ENCODE results near the gene FAM83B. TPM values are rescaled to one million over a fixed set of nuclear protein-coding genes. Genes with fewer than 3 reads are reported as not detected.
A peak's percentile ranks its signal among the peaks of the same experiment; 100 is the strongest.
"Not testable (repeated sequence)": the region's sequence is repeated elsewhere in the genome, so short reads cannot be mapped to it uniquely, and the experiment has no call there.

FAM83B gene
- polyA plus RNA-seq, 10 donors = 0.04 to 6.4 (median 4.8) TPM; not detected in 7

DNA sequence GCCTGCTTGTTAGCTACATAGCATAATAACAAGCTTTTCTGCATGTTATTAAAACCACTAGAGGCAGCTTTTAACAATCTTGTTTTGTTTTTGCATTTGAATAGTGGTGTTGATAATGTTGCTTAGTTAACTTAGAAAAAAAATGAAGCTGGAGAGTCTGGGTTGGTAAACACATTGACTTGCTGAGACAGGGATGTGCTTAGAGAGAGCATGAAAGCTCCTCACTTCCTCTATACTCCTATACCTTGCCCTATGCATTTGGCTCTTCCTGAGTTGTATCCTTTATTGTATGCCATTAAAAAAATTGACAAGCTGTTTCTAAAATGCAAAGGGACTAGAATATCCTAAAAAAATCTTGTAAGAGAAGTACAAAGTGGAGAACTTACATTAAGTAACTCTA is 13.6 kb downstream of the FAM83B start:
- no peak for DNase-seq

DNA sequence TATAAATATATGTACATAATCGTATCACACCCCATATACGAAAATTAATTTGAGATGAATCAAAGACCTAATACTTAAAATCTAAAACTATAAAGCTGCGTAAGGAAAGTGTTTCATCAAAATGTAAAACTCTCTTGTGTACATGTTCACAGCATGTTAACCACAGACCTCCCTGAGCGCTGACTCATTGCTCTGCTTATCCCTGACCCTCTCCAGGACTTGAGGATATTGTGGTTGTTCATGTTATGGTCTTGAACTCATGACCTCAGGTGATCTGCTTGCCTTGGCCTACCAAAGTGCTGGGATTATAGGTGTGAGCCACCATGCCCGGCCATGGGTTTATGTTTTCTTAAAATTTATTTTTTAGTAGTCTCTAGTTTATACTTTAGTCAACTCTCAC is 14.2 kb downstream of the FAM83B start:
- no peak for DNase-seq

DNA sequence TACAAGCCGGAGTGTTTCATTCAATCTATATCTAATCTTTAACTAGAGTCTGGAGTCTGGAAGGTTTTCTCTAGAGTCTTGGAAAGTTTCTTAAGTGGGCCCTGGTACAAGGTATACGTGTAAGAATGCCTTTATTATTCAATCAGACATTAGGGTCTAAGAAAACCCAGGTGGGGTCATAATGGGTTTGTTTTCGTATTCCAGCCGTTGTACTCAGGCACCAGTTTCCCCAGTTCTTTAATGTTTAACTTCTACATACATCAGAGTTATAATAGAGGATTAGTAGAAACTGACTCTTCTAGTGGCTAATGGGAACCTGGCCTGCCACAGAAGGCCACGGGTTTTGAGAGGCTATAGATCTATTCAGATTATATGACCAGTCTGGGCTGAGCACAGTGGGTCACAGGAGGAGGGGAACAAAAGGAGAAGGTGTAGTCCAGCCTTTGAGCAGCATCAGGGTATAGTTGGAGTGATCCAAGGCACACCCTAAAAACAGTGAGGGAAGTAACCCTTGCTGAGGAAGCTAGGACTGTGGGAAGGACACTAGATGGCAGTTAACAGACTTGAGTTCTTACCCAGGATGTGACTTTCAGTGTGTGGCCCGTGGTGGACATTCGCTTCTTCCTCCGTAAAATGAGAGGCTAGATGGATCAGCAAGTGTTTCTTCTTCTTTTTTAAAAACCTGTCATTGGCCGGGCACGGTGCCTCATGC is 15.5 kb downstream of the FAM83B start:
- DNase-seq = no peak

DNA sequence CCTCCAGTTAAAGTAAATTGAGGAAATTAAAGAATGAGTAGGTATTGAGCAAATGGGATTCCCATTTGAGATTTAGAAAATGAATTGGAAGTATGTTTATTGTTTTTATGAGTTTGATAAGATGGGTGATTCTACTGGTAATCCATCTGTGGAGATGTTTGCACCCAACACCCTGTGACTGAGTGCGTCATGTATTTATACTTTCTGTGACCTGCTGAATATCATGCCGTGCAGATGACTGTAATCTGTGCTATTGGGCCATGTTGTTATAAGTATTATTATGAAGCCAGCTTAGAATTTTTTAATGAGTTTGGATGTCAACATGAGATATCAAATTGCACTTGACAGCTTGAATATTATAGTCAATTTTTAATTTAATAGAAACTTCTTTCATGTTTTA is 17.7 kb downstream of the FAM83B start:
- no peak for DNase-seq

DNA sequence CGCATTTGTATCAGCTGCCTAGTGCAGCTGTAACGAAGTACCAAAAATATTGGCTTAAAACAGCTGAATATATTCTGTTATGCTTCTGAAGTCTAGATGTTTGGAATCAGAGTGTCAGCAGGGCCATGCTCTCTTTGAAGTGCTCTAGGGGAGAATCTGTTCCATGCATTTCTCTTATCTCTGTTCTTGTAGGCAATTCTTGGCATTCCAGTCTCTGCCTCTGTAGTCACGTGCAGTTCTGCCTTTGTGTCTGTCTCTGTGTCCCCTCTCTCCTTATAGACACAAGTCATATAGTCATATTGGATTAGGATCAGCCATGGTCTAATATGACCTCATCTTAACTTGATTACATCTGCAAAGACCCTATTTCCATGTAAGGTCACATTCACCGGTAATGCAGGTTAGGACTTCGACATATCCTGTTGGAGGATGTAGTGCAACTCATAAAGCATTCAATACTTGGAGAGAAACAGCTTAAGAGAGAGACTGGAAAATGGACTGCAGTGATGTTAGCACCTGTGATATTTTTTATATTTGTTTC is 18.6 kb downstream of the FAM83B start:
- DNase-seq = no peak

DNA sequence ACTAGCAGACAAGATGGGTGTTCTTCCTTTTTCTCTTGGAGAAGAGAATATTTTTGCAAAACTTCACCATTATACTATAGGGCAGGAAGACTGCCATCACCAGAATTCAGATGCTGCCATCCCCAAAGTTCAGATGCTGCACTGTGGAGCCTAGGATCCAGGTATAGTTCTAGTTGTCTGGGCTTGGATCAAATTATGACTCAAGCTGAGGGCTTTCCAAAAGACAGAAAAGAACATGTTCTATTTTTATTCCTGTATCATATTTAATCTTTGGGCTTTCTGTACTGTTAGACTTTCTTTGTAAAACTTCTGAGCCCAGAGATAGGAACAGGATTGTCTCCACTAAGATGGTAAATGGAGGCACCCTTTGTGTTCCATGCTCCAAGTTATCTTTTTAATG is 22.0 kb downstream of the FAM83B start:
- no peak for DNase-seq

DNA sequence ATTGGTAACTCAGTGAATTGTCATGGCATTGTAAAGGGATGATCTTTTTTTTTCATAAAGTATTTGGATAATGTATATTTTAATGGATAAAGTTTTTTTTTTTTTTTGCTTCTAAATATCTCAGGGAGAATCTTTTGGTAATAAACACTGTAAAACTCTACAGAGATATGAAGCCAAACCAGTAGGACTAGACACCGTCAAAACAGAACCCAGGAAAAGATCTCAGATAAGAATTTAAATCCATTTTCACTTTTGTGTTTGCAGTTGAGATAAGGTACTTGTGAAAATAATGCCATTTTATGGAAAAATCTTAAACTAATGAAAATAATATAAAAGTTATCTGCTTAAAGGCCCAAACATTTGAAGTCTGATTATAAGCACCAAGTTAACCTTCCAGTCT is 27.0 kb downstream of the FAM83B start:
- no peak for DNase-seq

DNA sequence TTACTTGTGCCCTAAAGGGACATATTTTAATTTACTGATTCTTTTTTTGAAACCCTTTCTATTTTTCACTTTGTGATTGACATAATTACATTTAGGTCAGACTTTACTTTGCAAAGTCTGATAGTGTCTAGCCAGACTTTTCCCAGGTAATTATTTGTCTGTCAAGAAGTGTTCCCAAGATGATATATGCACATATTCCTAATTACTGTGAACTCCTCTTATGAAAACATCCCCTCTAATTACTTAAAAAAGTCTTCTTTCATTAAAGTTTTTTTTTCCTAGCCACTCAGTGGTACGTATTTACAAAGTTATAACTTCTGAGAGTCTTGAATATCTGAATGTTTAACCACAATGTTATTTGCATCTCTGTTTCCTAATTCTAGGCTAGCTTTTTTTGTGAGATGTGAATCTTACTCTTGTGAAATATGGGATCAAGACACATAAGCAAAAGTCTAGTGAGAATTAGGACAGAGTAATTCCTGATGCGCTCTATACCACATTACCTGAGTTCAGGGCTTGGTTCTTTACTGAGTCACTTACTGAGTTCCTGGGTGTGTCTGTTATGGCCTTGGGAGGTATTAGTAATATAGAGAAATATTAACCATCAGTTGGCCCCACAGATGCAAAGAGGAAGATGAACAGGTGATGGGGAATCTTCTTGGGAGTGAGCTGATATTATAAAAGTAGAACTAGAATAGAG is 27.9 kb downstream of the FAM83B start:
- DNase-seq = no peak

DNA sequence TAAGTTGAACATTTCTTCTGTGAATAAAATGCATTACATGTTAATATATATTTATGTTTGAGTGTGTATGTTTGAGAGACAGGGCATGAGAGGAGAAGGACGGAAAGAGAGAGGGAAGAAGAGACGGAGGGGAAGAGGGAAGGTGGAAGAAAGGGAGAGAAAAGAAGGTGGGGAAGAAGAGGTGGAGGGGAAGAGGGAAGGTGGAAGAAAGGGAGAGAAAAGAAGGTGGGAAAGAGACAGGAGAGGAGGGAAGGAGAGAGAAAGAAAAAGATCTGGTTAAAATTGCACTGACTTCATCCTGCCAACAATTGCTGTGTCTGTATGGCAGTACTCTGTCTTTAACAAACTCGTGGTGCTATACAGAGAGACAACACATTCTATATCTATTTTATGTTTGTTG is 29.0 kb downstream of the FAM83B start:
- no peak for DNase-seq

DNA sequence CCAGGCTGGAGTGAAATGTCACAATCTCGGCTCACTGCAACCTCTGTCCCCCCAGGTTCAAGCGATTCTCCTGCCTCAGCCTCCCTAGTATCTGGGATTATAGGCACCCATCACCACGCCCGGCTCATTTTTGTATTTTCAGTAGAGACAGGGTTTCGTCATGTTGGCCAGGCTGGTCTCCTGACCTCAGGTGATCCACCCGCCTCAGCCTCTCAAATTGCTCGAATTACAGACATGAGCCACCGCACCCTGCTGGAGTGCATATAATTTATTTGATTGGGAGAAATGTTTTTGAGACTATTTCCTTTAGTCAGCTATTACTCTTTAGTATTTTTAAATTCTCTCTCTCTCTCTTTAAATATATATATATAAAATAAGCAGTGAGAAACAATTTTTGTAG is 29.8 kb downstream of the FAM83B start:
- no peak for DNase-seq

DNA sequence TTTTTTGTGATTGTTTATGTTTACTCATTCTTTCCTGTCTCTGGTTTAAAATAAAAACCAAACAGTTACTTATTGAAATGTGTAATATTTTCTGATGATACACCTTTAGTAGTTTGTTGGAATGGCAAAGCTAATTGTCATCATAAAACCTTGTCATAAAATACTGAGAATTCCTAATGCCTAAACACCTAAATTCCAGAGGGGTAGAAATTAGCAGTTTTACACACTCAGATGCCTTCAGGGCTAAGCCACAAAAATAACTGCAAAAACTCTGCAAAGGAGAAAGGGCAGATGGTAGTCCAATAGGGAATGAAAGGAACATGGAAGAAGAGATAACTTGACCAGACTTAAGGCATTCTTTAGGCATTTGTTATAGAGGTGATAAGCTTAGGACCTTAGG is 30.3 kb downstream of the FAM83B start:
- no peak for DNase-seq

DNA sequence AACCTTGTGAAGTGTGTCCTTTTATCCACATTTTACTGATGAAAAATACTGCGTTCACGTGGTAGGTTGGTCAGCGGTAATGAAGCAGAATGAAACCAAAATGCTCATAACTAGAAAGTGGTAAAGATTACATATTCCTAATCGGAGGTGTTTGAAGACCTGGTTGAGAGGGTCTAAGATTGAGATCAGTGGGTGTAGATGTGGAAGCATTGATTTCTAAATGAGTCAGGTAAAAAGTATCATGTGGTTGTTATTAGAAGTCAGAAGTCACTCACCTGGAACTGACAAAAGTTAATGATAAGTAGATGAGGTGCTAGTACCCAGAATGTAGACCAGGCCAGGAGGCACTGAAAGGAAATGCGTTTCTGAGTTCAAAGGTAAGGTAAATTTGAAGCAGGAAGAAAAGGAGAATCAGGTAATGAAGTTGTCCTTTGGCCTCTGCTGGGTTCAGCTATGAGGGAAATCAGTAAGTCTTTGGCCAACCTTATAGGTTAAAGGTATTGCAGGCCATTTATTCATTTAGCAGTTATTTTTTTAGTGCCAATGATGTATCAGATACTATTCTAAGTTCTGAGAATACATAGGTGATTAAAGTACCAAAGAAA is 31.2 kb downstream of the FAM83B start:
- DNase-seq = no peak

DNA sequence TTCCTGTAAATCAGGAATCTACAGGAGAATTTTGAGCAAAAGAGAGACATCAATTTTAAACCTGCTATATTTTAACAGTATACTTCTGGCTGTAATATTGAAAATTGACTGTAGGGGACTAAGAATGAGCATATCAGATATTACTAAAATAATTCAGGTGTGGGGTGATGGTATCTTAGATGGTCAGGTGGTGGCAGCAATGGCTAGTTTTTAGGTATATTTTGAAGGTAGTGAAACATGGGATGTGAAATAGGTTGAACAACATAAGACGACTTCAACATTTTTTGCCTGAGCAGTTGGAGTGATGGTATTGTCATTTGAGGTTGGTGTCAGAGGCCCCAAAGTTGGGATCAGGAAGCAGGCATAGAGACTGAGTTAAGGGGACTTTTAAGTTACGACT is 32.1 kb downstream of the FAM83B start:
- DNase-seq = no peak

DNA sequence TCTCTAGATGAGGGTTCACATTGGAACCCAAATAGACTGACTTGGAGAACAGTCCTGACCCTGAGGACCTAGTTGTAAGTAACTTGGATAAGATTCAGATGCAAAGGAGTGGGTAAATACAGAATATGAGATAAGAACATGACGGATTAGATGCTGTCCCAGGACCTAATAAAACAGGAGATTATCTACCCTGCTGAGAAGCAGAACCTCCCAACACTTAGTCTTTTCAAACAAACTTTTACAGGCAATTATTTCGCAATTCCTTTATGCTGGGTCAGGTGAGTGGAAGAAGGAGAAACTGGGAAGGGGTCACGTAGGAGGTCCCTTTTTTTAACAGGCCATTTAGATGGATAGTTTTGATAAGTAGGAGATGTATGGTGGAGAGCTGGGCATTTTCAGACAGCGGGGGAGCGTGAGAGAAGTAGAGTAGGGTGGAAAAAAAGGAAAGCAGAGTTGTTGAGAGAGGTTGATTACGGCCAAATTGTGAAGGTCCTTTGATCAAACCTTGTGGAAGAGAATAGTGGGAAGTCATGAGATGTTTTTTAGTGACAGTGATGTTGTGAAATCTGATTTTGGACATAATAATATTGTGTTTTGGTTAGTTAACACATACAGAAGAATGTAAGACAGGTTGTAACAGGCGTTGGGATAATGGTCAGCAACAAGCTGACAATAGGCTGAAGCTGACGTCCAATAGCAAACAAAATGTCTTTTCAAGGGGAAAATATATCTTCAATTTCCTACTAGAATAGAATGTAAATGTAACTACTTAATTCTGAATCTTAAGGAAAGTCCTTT is 32.8 kb downstream of the FAM83B start:
- no peak for DNase-seq

DNA sequence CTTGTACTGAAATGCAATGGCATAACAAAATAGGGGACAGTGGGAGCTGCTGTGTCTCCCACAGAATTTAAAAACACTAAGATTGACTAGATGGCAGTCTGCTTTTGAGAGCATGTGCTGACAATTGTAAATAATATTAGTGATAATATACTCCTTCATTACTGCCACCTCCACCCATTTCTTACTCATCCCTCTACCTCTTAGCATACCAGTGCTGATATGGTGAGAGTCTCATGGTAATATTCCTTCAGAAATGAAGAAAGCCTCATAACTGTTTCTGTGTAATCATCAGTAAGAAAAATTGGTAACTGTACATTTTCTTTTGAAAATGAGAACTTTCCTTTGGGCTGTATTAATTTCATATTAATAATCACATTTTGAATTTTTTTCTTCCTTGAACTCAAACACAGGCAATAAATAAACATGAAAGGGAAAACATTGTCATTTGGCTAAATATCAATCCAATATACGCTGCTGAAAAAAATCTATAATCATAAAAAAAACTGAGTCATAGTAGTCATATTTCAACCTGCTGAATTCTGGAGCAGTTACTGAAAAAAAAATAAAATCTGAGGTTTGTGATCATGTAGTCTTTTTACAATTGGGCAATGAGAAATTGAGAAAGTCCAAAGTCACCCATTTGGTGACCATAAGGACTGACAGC is 34.6 kb downstream of the FAM83B start:
- DNase-seq = no peak

DNA sequence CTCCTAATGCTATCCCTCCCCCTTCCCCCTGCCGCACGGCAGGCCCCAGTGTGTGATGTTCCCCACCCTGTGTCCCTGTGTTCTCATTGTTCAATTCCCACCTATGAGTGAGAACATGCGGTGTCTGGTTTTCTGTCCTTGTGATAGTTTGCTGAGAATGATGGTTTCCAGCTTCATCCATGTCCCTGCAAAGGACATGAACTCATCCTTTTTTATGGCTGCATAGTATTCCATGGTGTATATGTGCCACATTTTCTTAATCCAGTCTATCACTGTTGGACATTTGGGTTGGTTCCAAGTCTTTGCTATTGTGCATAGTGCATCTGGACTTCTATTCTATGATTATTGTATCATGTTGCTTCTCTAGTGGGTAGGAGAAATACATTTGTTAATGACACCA is 35.3 kb downstream of the FAM83B start:
- not testable (repeated sequence) for DNase-seq

DNA sequence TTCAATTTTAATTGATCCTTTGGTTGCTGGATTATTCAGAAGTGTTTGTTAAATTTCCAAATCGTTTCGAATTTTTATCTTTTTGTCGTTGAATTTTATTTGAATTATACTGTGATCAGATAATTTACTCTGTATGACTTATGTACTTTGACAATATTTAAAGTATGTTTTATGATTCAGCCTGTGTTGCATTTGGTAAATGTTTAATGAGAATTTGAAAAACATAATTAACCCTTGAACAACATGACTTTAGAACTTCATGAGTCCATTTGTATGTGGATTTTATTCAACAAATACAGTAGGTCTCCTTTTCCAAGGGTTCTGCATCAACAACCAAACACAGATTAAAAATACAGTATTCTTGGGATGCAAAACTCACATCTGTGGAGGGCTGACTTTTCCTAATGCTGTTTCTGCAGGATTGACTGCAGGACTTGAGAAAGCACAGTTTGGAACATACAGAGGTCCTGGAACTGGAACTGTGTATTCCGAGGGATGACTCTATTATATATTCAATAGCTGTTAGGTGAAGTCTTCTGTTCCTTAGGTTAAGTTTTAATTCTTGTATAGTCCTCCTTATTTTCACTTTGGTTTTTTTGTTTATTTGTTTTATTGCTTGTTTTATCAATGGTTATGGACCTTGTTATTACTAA is 40.5 kb downstream of the FAM83B start:
- DNase-seq = no peak

DNA sequence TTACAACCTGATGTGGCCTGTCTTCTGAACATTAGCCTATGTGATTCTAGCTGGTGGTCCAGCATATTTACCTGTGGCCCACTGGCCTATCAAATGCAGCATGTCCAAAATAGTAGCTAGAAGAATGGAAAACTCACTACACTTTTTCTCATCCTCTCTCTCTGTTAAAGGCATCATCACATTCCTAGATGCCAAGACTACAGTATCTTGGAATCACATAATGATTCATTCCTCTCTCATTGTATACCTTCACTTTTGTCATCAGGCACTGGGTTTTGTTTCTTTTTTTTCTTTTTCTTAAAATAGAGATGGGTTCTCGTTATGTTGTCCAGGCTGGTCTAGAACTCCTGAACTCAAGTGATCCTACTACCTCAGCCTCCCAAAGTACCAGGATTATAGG is 45.0 kb downstream of the FAM83B start:
- no peak for DNase-seq

DNA sequence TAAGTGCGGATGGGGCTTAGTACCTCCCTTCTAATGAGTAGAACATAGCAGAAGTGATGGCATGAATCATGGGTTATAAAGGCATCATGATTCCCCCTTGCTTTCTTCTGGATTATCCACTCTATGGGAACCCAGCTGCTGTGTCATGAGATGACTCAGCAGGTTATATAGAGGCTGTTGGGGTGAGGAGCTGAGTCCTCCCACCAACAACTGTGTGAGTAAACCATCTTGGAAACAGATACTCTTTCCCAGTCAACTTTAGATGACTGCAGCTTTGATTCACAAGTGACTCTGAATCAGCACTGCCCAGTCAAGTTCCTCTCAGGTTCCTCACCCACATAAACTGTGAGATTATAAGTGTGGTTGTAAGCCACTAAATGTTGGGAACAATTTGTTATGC is 46.3 kb downstream of the FAM83B start:
- peak in 1 of 3 donors; percentile 63 for DNase-seq

DNA sequence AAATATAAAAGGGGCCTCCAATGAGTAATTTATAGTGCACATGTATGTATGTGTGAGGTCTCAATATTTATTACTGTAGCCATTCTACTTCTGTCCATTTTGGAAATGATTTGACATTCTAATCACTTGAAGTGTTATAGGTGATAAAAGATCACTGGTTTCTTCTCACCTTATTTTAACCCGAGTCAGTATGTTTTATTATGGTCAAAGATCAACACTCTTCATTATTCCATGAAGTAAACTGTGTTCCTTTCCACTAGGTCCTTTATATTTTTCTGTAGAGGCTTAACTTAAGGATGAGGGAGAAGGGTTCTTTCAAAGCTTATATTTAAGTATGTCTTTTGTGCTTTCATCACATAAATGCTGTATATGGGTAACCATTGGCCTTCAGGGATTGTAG is 47.2 kb downstream of the FAM83B start:
- no peak for DNase-seq

DNA sequence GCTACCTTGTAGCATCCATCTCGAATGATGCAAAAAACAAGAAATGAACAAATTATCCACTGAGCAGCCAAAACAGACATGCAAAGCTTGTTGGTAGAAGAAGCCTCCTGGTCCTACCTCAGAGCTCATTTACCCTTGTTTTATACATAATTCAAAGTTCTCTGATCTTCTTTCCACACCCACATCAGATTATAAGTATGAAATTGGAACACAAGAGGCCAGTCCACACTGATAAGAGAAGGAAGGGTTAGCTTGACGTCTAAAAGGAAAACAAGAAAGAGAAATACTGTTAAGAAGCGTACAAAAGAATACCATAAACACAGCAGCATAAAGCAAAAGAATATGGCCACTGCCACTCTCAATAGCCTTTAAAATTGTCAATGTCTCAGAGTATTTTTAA is 49.7 kb downstream of the FAM83B start:
- DNase-seq = no peak

Data from muscle of back (tissue), 11 donors.